ENCODE data around the gene ZBTB3. TPM values are rescaled to one million over a fixed set of nuclear protein-coding genes. Genes with fewer than 3 reads are reported as not detected.

The ZBTB3 gene
- total and polyA plus RNA-seq, 9 donors: 3.4 to 8.0 (median 4.2) TPM

Other genes with a start within 250 kb of the ZBTB3 start
- 378 TPM for gene AHNAK, start 207.4 kb downstream of the ZBTB3 start, total RNA-seq
- 100 to 1,000 TPM; 203 to 411 (median 313) TPM for gene AHNAK, start 207.4 kb downstream of the ZBTB3 start, polyA plus RNA-seq (ENCODE audit: insufficient read depth in 1 of 8, insufficient read length in 8 of 8, low replicate concordance in 1 of 8)
- gene EEF1G, start 180.3 kb downstream of the ZBTB3 start, total RNA-seq: 3,686 TPM
- gene EEF1G, start 180.3 kb downstream of the ZBTB3 start, polyA plus RNA-seq (ENCODE audit: insufficient read depth in 1 of 8, insufficient read length in 8 of 8, low replicate concordance in 1 of 8): 1,000 to 10,000 TPM; 2,985 to 3,560 (median 3,353) TPM
- gene TUT1, start 162.6 kb downstream of the ZBTB3 start, total RNA-seq: 7.8 TPM
- gene TUT1, start 162.6 kb downstream of the ZBTB3 start, polyA plus RNA-seq (ENCODE audit: insufficient read depth in 1 of 8, insufficient read length in 8 of 8, low replicate concordance in 1 of 8): 10 to 100 TPM; 13.9 to 16.9 (median 14.7) TPM
- gene MTA2, start 152.3 kb downstream of the ZBTB3 start, total RNA-seq: 43.3 TPM
- 10 to 100 TPM; 43.8 to 63.7 (median 48.2) TPM for gene MTA2, start 152.3 kb downstream of the ZBTB3 start, polyA plus RNA-seq (ENCODE audit: insufficient read depth in 1 of 8, insufficient read length in 8 of 8, low replicate concordance in 1 of 8)
- 10.7 TPM for gene EML3, start 141.4 kb downstream of the ZBTB3 start, total RNA-seq
- gene EML3, start 141.4 kb downstream of the ZBTB3 start, polyA plus RNA-seq (ENCODE audit: insufficient read depth in 1 of 8, insufficient read length in 8 of 8, low replicate concordance in 1 of 8): 10 to 100 TPM; 16.8 to 27.7 (median 20.3) TPM
- gene ROM1, start 140.9 kb downstream of the ZBTB3 start, total RNA-seq: 3.3 TPM
- 1 to 10 TPM; 1.5 to 4.0 (median 2.5) TPM for gene ROM1, start 140.9 kb downstream of the ZBTB3 start, polyA plus RNA-seq (ENCODE audit: insufficient read depth in 1 of 8, insufficient read length in 8 of 8, low replicate concordance in 1 of 8)
- 18.7 TPM for gene B3GAT3, start 132.2 kb downstream of the ZBTB3 start, total RNA-seq
- gene B3GAT3, start 132.2 kb downstream of the ZBTB3 start, polyA plus RNA-seq (ENCODE audit: insufficient read depth in 1 of 8, insufficient read length in 8 of 8, low replicate concordance in 1 of 8): 10 to 100 TPM; 19.9 to 27.2 (median 22.9) TPM
- 92.8 TPM for gene GANAB, start 107.5 kb downstream of the ZBTB3 start, total RNA-seq
- gene GANAB, start 107.5 kb downstream of the ZBTB3 start, polyA plus RNA-seq (ENCODE audit: insufficient read depth in 1 of 8, insufficient read length in 8 of 8, low replicate concordance in 1 of 8): 100 to 1,000 TPM; 131 to 226 (median 179) TPM
- gene INTS5, start 100.9 kb downstream of the ZBTB3 start, total RNA-seq: 7.1 TPM
- 10 to 100 TPM in 7 of 8 donors, 1 to 10 TPM in 1; 9.4 to 13.8 (median 12.8) TPM for gene INTS5, start 100.9 kb downstream of the ZBTB3 start, polyA plus RNA-seq (ENCODE audit: insufficient read depth in 1 of 8, insufficient read length in 8 of 8, low replicate concordance in 1 of 8)
- gene C11orf98, start 89.0 kb downstream of the ZBTB3 start, total RNA-seq: 33.4 TPM
- 10 to 100 TPM; 34.9 to 40.9 (median 37.8) TPM for gene C11orf98, start 89.0 kb downstream of the ZBTB3 start, polyA plus RNA-seq (ENCODE audit: insufficient read depth in 1 of 8, insufficient read length in 8 of 8, low replicate concordance in 1 of 8)
- gene CSKMT, start 88.8 kb downstream of the ZBTB3 start, total RNA-seq: 7.6 TPM
- gene CSKMT, start 88.8 kb downstream of the ZBTB3 start, polyA plus RNA-seq (ENCODE audit: insufficient read depth in 1 of 8, insufficient read length in 8 of 8, low replicate concordance in 1 of 8): 1 to 10 TPM; 2.6 to 5.0 (median 3.8) TPM
- gene UQCC3, start 82.5 kb downstream of the ZBTB3 start, total RNA-seq: 8.9 TPM
- 1 to 10 TPM; 6.5 to 8.1 (median 7.9) TPM for gene UQCC3, start 82.5 kb downstream of the ZBTB3 start, polyA plus RNA-seq (ENCODE audit: insufficient read depth in 1 of 8, insufficient read length in 8 of 8, low replicate concordance in 1 of 8)
- 2.8 TPM for gene LBHD1, start 81.9 kb downstream of the ZBTB3 start, total RNA-seq
- gene LBHD1, start 81.9 kb downstream of the ZBTB3 start, polyA plus RNA-seq (ENCODE audit: insufficient read depth in 1 of 8, insufficient read length in 8 of 8, low replicate concordance in 1 of 8): 1 to 10 TPM; 4.7 to 8.2 (median 6.2) TPM
- 81.6 TPM for gene UBXN1, start 75.1 kb downstream of the ZBTB3 start, total RNA-seq
- 100 to 1,000 TPM; 155 to 170 (median 162) TPM for gene UBXN1, start 75.1 kb downstream of the ZBTB3 start, polyA plus RNA-seq (ENCODE audit: insufficient read depth in 1 of 8, insufficient read length in 8 of 8, low replicate concordance in 1 of 8)
- 31.6 TPM for gene LRRN4CL, start 64.6 kb downstream of the ZBTB3 start, total RNA-seq
- 10 to 100 TPM; 13.7 to 21.2 (median 16.3) TPM for gene LRRN4CL, start 64.6 kb downstream of the ZBTB3 start, polyA plus RNA-seq (ENCODE audit: insufficient read depth in 1 of 8, insufficient read length in 8 of 8, low replicate concordance in 1 of 8)
- 26.5 TPM for gene BSCL2, start 46.7 kb downstream of the ZBTB3 start, total RNA-seq
- 10 to 100 TPM; 18.7 to 26.1 (median 21.5) TPM for gene BSCL2, start 46.7 kb downstream of the ZBTB3 start, polyA plus RNA-seq (ENCODE audit: insufficient read depth in 1 of 8, insufficient read length in 8 of 8, low replicate concordance in 1 of 8)
- gene GNG3, start 46.5 kb downstream of the ZBTB3 start, total RNA-seq: not detected
- gene GNG3, start 46.5 kb downstream of the ZBTB3 start, polyA plus RNA-seq (ENCODE audit: insufficient read depth in 1 of 8, insufficient read length in 8 of 8, low replicate concordance in 1 of 8): 1 to 10 TPM in 1 of 8 donors, under 1 TPM in 7; 0.28 to 1.5 (median 0.48) TPM
- gene HNRNPUL2, start 26.7 kb downstream of the ZBTB3 start, total RNA-seq: 8.6 TPM
- gene HNRNPUL2, start 26.7 kb downstream of the ZBTB3 start, polyA plus RNA-seq (ENCODE audit: insufficient read depth in 1 of 8, insufficient read length in 8 of 8, low replicate concordance in 1 of 8): 10 to 100 TPM; 41.0 to 67.5 (median 49.4) TPM
- gene TTC9C, start 25.7 kb downstream of the ZBTB3 start, total RNA-seq: 29.5 TPM
- 10 to 100 TPM; 27.1 to 35.4 (median 29.3) TPM for gene TTC9C, start 25.7 kb downstream of the ZBTB3 start, polyA plus RNA-seq (ENCODE audit: insufficient read depth in 1 of 8, insufficient read length in 8 of 8, low replicate concordance in 1 of 8)
- gene POLR2G, start 7.4 kb upstream of the ZBTB3 start, total RNA-seq: 115 TPM
- 100 to 1,000 TPM in 2 of 8 donors, 10 to 100 TPM in 6; 83.0 to 115 (median 91.1) TPM for gene POLR2G, start 7.4 kb upstream of the ZBTB3 start, polyA plus RNA-seq (ENCODE audit: insufficient read depth in 1 of 8, insufficient read length in 8 of 8, low replicate concordance in 1 of 8)
- gene TAF6L, start 17.2 kb upstream of the ZBTB3 start, total RNA-seq: 17.6 TPM
- 10 to 100 TPM; 12.7 to 21.5 (median 17.0) TPM for gene TAF6L, start 17.2 kb upstream of the ZBTB3 start, polyA plus RNA-seq (ENCODE audit: insufficient read depth in 1 of 8, insufficient read length in 8 of 8, low replicate concordance in 1 of 8)
- 22.1 TPM for gene TMEM179B, start 33.2 kb upstream of the ZBTB3 start, total RNA-seq
- 10 to 100 TPM; 24.4 to 33.8 (median 29.8) TPM for gene TMEM179B, start 33.2 kb upstream of the ZBTB3 start, polyA plus RNA-seq (ENCODE audit: insufficient read depth in 1 of 8, insufficient read length in 8 of 8, low replicate concordance in 1 of 8)
- gene TMEM223, start 37.8 kb upstream of the ZBTB3 start, total RNA-seq: 17.2 TPM
- 10 to 100 TPM; 15.3 to 19.0 (median 16.3) TPM for gene TMEM223, start 37.8 kb upstream of the ZBTB3 start, polyA plus RNA-seq (ENCODE audit: insufficient read depth in 1 of 8, insufficient read length in 8 of 8, low replicate concordance in 1 of 8)
- gene NXF1, start 51.3 kb upstream of the ZBTB3 start, total RNA-seq: 24.3 TPM
- 10 to 100 TPM; 60.5 to 73.1 (median 66.9) TPM for gene NXF1, start 51.3 kb upstream of the ZBTB3 start, polyA plus RNA-seq (ENCODE audit: insufficient read depth in 1 of 8, insufficient read length in 8 of 8, low replicate concordance in 1 of 8)
- 26.8 TPM for gene STX5, start 77.9 kb upstream of the ZBTB3 start, total RNA-seq
- gene STX5, start 77.9 kb upstream of the ZBTB3 start, polyA plus RNA-seq (ENCODE audit: insufficient read depth in 1 of 8, insufficient read length in 8 of 8, low replicate concordance in 1 of 8): 10 to 100 TPM; 29.7 to 43.2 (median 36.0) TPM
- not detected for gene TEX54, start 78.7 kb upstream of the ZBTB3 start, total RNA-seq
- gene TEX54, start 78.7 kb upstream of the ZBTB3 start, polyA plus RNA-seq (ENCODE audit: insufficient read depth in 1 of 8, insufficient read length in 8 of 8, low replicate concordance in 1 of 8): not detected
- 41.8 TPM for gene WDR74, start 85.4 kb upstream of the ZBTB3 start, total RNA-seq
- gene WDR74, start 85.4 kb upstream of the ZBTB3 start, polyA plus RNA-seq (ENCODE audit: insufficient read depth in 1 of 8, insufficient read length in 8 of 8, low replicate concordance in 1 of 8): 10 to 100 TPM; 28.3 to 40.9 (median 34.1) TPM
- gene SLC3A2, start 126.7 kb upstream of the ZBTB3 start, total RNA-seq: 41.8 TPM
- 10 to 100 TPM; 38.1 to 55.4 (median 43.0) TPM for gene SLC3A2, start 126.7 kb upstream of the ZBTB3 start, polyA plus RNA-seq (ENCODE audit: insufficient read depth in 1 of 8, insufficient read length in 8 of 8, low replicate concordance in 1 of 8)
- gene CHRM1, start 167.2 kb upstream of the ZBTB3 start, total RNA-seq: 0.04 TPM
- under 1 TPM in 5 of 8 donors, not detected in 3; 0.05 to 0.87 (median 0.23) TPM for gene CHRM1, start 167.2 kb upstream of the ZBTB3 start, polyA plus RNA-seq (ENCODE audit: insufficient read depth in 1 of 8, insufficient read length in 8 of 8, low replicate concordance in 1 of 8)
- not detected for gene SLC22A6, start 230.8 kb upstream of the ZBTB3 start, total RNA-seq
- gene SLC22A6, start 230.8 kb upstream of the ZBTB3 start, polyA plus RNA-seq (ENCODE audit: insufficient read depth in 1 of 8, insufficient read length in 8 of 8, low replicate concordance in 1 of 8): under 1 TPM in 2 of 8 donors, not detected in 6; 0.05 to 0.20 TPM

Measured in muscle of leg (tissue), 9 donors.